Ishikawa (cell line): ENCODE results near the gene GAREM1.

Experiments used
- MAX ChIP-seq: IDR thresholded peaks from 2 replicates; pipeline ENCODE4 v1.6.1; 2012
- RAD21 ChIP-seq: IDR thresholded peaks from 2 replicates; pipeline ENCODE4 v1.6.1; 2012; ENCODE audit warnings: low read depth
- TAF1 ChIP-seq: IDR thresholded peaks from 2 replicates; pipeline ENCODE4 v1.6.1; 2012; ENCODE audit warnings: low read depth, mild to moderate bottlenecking
- TEAD4 ChIP-seq: IDR thresholded peaks from 2 replicates; pipeline ENCODE4 v1.6.1; 2012
- USF1 ChIP-seq: IDR thresholded peaks from 2 replicates; pipeline ENCODE4 v1.6.1; 2012
- YY1 ChIP-seq: IDR thresholded peaks from 2 replicates; pipeline ENCODE4 v1.6.1; 2012; ENCODE audit warnings: low read depth
- ZBTB7A ChIP-seq: IDR thresholded peaks from 2 replicates; pipeline ENCODE4 v1.6.1; 2012; ENCODE audit warnings: low read depth

GRCh38 chr18:32353257-32353656, 117.4 kb downstream of the GAREM1 start:
- TF ChIP-seq USF1: no peak
- no peak for TF ChIP-seq TAF1
- TF ChIP-seq TEAD4: no peak
- TF ChIP-seq ZBTB7A: no peak
- no peak for TF ChIP-seq RAD21
- no peak for TF ChIP-seq YY1
- TF ChIP-seq MAX: no peak
